K562 (cell line): ENCODE measurements around the gene SRPK3. TPM values are rescaled to one million over a fixed set of nuclear protein-coding genes. Genes with fewer than 3 reads are reported as not detected.
A peak's percentile ranks its signal among the peaks of the same experiment; 100 is the strongest.

Experiments
- ATAC-seq: fragments of 200-7000 bp; cut with Tn5 transposase; 3 replicates; pipeline ENCODE4 v1.9.1; 2020; ENCODE audit warnings: moderate library complexity
- BruUV-seq: library from RNA; stranded (reverse); fragments of 400-500 nt; replicated peaks from 2 replicates; lab custom pipeline; 2021; lab: Mats Ljungman, UMichigan
- CTCF ChIA-PET: fragments of 300-600 bp; formaldehyde crosslinking; extraction: SDS; loops from one replicate; lab custom pipeline; 2021; ENCODE audit warnings: low intra/inter-chr PET ratio; lab: Yijun Ruan, JAX
- POLR2A ChIA-PET: fragments of 300-600, 350-650 bp; sonication (Branson Sonifier 250); formaldehyde crosslinking; extraction: SDS; loops from one replicate; lab custom pipeline; 2021; ENCODE audit warnings: antibody characterized with exemption, inconsistent platforms; lab: Yijun Ruan, JAX
- DNase-seq, 4 experiments: peaks; one replicate each; pipeline versions ENCODE4 v3.0.0 to v3.0.0-alpha.2; 2011 to 2018; ENCODE audit warnings: low spot score in 3 of 4, mixed read lengths in 3 of 4; ENCODE audit errors: extremely low read depth in 1 of 4
- FAIRE-seq: peaks from 2 replicates; lab custom pipeline; 2011; peaks lifted over from hg19 to GRCh38; lab: Jason Lieb, UNC
- H2AFZ ChIP-seq: 2 replicates; pipeline ENCODE4 v1.6.0; 2011; ENCODE audit warnings: low read depth, low read length, control low read depth, inconsistent platforms
- H3K27ac ChIP-seq: fragments of 200-600 bp; 3 replicates; pipeline ENCODE4 v1.8.0; 2011; ENCODE audit warnings: low read depth, mild to moderate bottlenecking, control low read depth, inconsistent platforms, low read length, moderate library complexity, mixed read lengths; ENCODE audit errors: extremely low read depth
- H3K27me3 ChIP-seq, 2 experiments: fragments of 300-600 bp in 1 of 2; 2 replicates in 1 of 2; 3 replicates in 1 of 2; pipeline versions ENCODE4 v1.6.0 to v1.8.0; 2011; ENCODE audit warnings: inconsistent platforms in 2 of 2, low read length in 2 of 2, mild to moderate bottlenecking in 1 of 2, mixed read lengths in 1 of 2, moderate library complexity in 1 of 2; ENCODE audit not compliant: control insufficient read depth in 2 of 2, insufficient read depth in 2 of 2
- H3K36me3 ChIP-seq: fragments of 300-600 bp; 3 replicates; pipeline ENCODE4 v1.8.0; 2011; ENCODE audit warnings: mild to moderate bottlenecking, low read length, inconsistent platforms; ENCODE audit not compliant: control insufficient read depth, insufficient read depth
- H3K4me1 ChIP-seq, 2 experiments: fragments of 200-600 bp in 1 of 2; replicated peaks in 1 of 2; 2 replicates in 1 of 2; 3 replicates in 1 of 2; pipeline versions ENCODE4 v1.5.1 to v1.8.0; 2011; ENCODE audit warnings: inconsistent platforms in 2 of 2, low read length in 2 of 2, mild to moderate bottlenecking in 1 of 2, mixed read lengths in 1 of 2, moderate library complexity in 1 of 2; ENCODE audit not compliant: control insufficient read depth in 2 of 2, insufficient read depth in 2 of 2
- H3K4me2 ChIP-seq: 2 replicates; pipeline ENCODE4 v1.6.1; 2011; ENCODE audit warnings: low read length, control low read depth, inconsistent platforms, mixed read lengths; ENCODE audit not compliant: insufficient read depth
- H3K4me3 ChIP-seq: fragments of 200-600 bp; sonication (generic), shearing (Covaris generic); 2 replicates; pipeline ENCODE4 v1.5.1; 2016; ENCODE audit warnings: control low read depth, inconsistent platforms
- H3K79me2 ChIP-seq: fragments of 200-600 bp; 3 replicates; pipeline ENCODE4 v1.8.0; 2011; ENCODE audit warnings: low read length, inconsistent platforms; ENCODE audit not compliant: control insufficient read depth, insufficient read depth
- H3K9ac ChIP-seq, 2 experiments: 2 replicates each; pipeline versions ENCODE4 v1.6.0 to v1.6.1; 2011; ENCODE audit warnings: low read depth in 2 of 2, low read length in 2 of 2, control low read depth in 1 of 2, inconsistent platforms in 1 of 2, mild to moderate bottlenecking in 1 of 2, mixed read lengths in 1 of 2; ENCODE audit not compliant: insufficient read depth in 1 of 2
- H3K9me1 ChIP-seq: one replicate; pipeline ENCODE4 v1.6.0; 2011; ENCODE audit warnings: inconsistent platforms, mild to moderate bottlenecking, low read length, moderate library complexity; ENCODE audit not compliant: control insufficient read depth, insufficient read depth
- H3K9me3 ChIP-seq: replicated peaks from 2 replicates; pipeline ENCODE4 v1.5.1; 2011; ENCODE audit warnings: low read depth, low read length, inconsistent platforms; ENCODE audit not compliant: control insufficient read depth, insufficient read depth
- H4K20me1 ChIP-seq: replicated peaks from 2 replicates; pipeline ENCODE4 v1.6.1; 2011; ENCODE audit warnings: low read length, inconsistent platforms, mixed read lengths; ENCODE audit not compliant: control insufficient read depth, insufficient read depth
- ARID1B ChIP-seq: fragments of 450-650 bp; IDR thresholded peaks from 2 replicates; pipeline ENCODE4 v1.6.1; 2016; ENCODE audit warnings: antibody characterized with exemption, mild to moderate bottlenecking, inconsistent platforms
- BHLHE40 ChIP-seq: IDR thresholded peaks from 2 replicates; pipeline ENCODE4 v1.6.1; 2011; ENCODE audit warnings: low read length, improper control_type of control experiment
- DPF2 ChIP-seq: fragments of 450-650 bp; IDR thresholded peaks from 2 replicates; pipeline ENCODE4 v1.6.1; 2016
- HDAC2 ChIP-seq: fragments of 450-650 bp; IDR thresholded peaks from 2 replicates; pipeline ENCODE4 v1.6.1; 2016; ENCODE audit warnings: mild to moderate bottlenecking
- HMGN3 ChIP-seq: IDR thresholded peaks from 2 replicates; pipeline ENCODE4 v1.6.1; 2011; ENCODE audit warnings: borderline replicate concordance, low read depth, mild to moderate bottlenecking, mixed read lengths, low read length; ENCODE audit not compliant: insufficient read length; ENCODE audit errors: extremely low read depth
- NFIC ChIP-seq: fragments of 450-650 bp; IDR thresholded peaks from 2 replicates; pipeline ENCODE4 v1.6.1; 2017; ENCODE audit warnings: mild to moderate bottlenecking, inconsistent platforms
- NFIX ChIP-seq: fragments of 250-450 bp; sonication (Bioruptor Pico); IDR thresholded peaks from 2 replicates; pipeline ENCODE4 v1.4.0; 2020; ENCODE audit warnings: low read depth, mild to moderate bottlenecking, moderate library complexity
- NR4A1 ChIP-seq, 2 experiments: fragments of 250-450 bp in 1 of 2; fragments of 450-650 bp in 1 of 2; sonication (Bioruptor Pico) in 1 of 2; IDR thresholded peaks; 2 replicates each; pipeline versions ENCODE4 v1.4.0 to v1.6.1; 2016 to 2020; ENCODE audit warnings: mild to moderate bottlenecking in 2 of 2, missing compliant biosample characterization in 1 of 2, missing genetic modification characterization in 1 of 2, moderate library complexity in 1 of 2
- PREB ChIP-seq: sonication (generic); formaldehyde crosslinking; IDR thresholded peaks from 2 replicates; pipeline ENCODE4 v1.8.1; 2023; ENCODE audit warnings: mild to moderate bottlenecking, missing genetic modification reagents
- RAD21 ChIP-seq, 2 experiments: fragments of 250-450 bp in 1 of 2; fragments of 450-650 bp in 1 of 2; sonication (Bioruptor Pico) in 1 of 2; formaldehyde crosslinking in 1 of 2; IDR thresholded peaks in 1 of 2; conservative IDR thresholded peaks in 1 of 2; 2 replicates each; pipeline versions ENCODE4 v1.4.0 to v1.8.0; 2020 to 2022; ENCODE audit warnings: mild to moderate bottlenecking in 2 of 2, moderate library complexity in 1 of 2
- RBFOX2 ChIP-seq: fragments of 200-400 bp; formaldehyde crosslinking; IDR thresholded peaks from 2 replicates; pipeline ENCODE4 v1.6.1; 2017; ENCODE audit warnings: low read depth, mild to moderate bottlenecking, low read length, moderate library complexity
- RUNX1 ChIP-seq: sonication (generic); IDR thresholded peaks from 2 replicates; pipeline ENCODE4 v1.6.1; 2016; ENCODE audit warnings: antibody characterized with exemption, low read depth
- SUPT5H ChIP-seq: fragments of 450-650 bp; IDR thresholded peaks from 2 replicates; pipeline ENCODE4 v1.6.1; 2016
- TCF7 ChIP-seq: sonication (generic); IDR thresholded peaks from 2 replicates; pipeline ENCODE4 v1.6.1; 2016; ENCODE audit warnings: antibody characterized with exemption, borderline replicate concordance
- THRAP3 ChIP-seq: fragments of 450-650 bp; IDR thresholded peaks from 2 replicates; pipeline ENCODE4 v1.6.1; 2016; ENCODE audit warnings: mild to moderate bottlenecking, inconsistent platforms, borderline replicate concordance
- USF1 ChIP-seq: sonication (generic); formaldehyde crosslinking; IDR thresholded peaks from 2 replicates; pipeline ENCODE4 v1.9.0; 2022; ENCODE audit warnings: mild to moderate bottlenecking, missing genetic modification reagents
- ZBTB43 ChIP-seq: sonication (generic); formaldehyde crosslinking; IDR thresholded peaks from 2 replicates; pipeline ENCODE4 v1.8.0; 2023; ENCODE audit warnings: mild to moderate bottlenecking, missing genetic modification reagents
- ZBTB7A ChIP-seq: IDR thresholded peaks from 2 replicates; pipeline ENCODE4 v1.6.1; 2011; ENCODE audit warnings: low read depth, mild to moderate bottlenecking, low read length, moderate library complexity, borderline replicate concordance; ENCODE audit not compliant: control insufficient read depth
- ZNF140 ChIP-seq: fragments of 250-450 bp; sonication (Bioruptor Pico); IDR thresholded peaks from 2 replicates; pipeline ENCODE4 v1.8.0; 2021; ENCODE audit warnings: moderate library complexity, mild to moderate bottlenecking, inconsistent platforms
- WGBS: fragments of 100-300 bp; shearing (Covaris generic); methylation state at CpG from one replicate; pipeline ENCODE4 v1.1.6; 2016; ENCODE audit warnings: low coverage, mixed read lengths; ENCODE audit not compliant: insufficient coverage; ENCODE audit errors: missing lambda C conversion rate; 5-methylcytosine and 5-hydroxymethylcytosine counted together
- in situ Hi-C: fragments of 300-500 bp; cut with MboI; formaldehyde crosslinking; loops from 4 replicates; pipeline ENCODE4 v1.15.0; 2018; ENCODE audit warnings: inconsistent platforms, mixed read lengths
- intact Hi-C: fragments of 100-400 bp; cut with micrococcal nuclease; formaldehyde crosslinking; loops from 2 replicates; pipeline ENCODE4 v1.14.2; 2022
- polyA plus RNA-seq, 8 experiments: library from polyadenylated mRNA; depleted of rRNA in 4 of 8; stranded (reverse) in 5 of 8; unstranded in 3 of 8; fragments of >200 nt; fragmentation: Nextera tagmentation in 2 of 8; fragmentation: Illumina TruSeq in 1 of 8; extraction: Ambion mirVana in 2 of 8; extraction: Trizol in 1 of 8; gene quantifications; 2 replicates each; pipeline versions ENCODE4 v1.2.1 to v1.2.3, GENCODE V29; 2011 to 2014; ENCODE audit warnings: inconsistent platforms in 1 of 8, missing spikeins in 1 of 8
- total RNA-seq, 7 experiments: library from RNA; depleted of rRNA in 6 of 7; stranded (reverse); fragments of >200 nt in 6 of 7; fragmentation: Illumina TruSeq in 2 of 7; extraction: Trizol in 2 of 7; gene quantifications; 2 replicates each; pipeline versions ENCODE4 v1.2.1 to v1.2.3, GENCODE V29; 2011 to 2021; ENCODE audit warnings: low replicate concordance in 1 of 7

Gene SRPK3
- total and polyA plus RNA-seq, 9 of the 15 experiments (the other 6 are each of a cell fraction or from before 2014, with no cell fraction given): 0.01 to 0.09 (median 0.04) TPM; not detected in 2

- Histone ChIP-seq H2AFZ (peak overlapping the region; percentile 86), H3K9me1 (no peaks in the 10 kb centered on the region), H3K9ac (peak overlapping the region; percentile 92 to 96), H3K79me2 (peaks cover 14% of the 10 kb centered on the region), H3K27ac (peak overlapping the region; percentile 99), H3K36me3 (no peaks in the 10 kb centered on the region), H3K4me3 (peak overlapping the region; percentile 51), H3K27me3 (no peaks in the 10 kb centered on the region), H3K4me1 (peaks cover 15 to 83% of the 10 kb centered on the region in 2 experiments), H3K9me3 (no peaks in the 10 kb centered on the region), H3K4me2 (peak overlapping the region; percentile 87), H4K20me1 (no peaks in the 10 kb centered on the region)
- intact Hi-C loops: loop anchor here (5.0 kb wide), 1 partner anchor 161 kb away; the partner anchor contains the start of gene ARHGAP4
- DNase-seq (peak; percentile 71 to 91 (median 79)), FAIRE-seq (peak; percentile 92), ATAC-seq (peak; percentile 82)
- POLR2A ChIA-PET: interaction anchor here (0.6 to 0.7 kb wide), 3 partner anchors 35 to 780 kb away, joined by 3 to 4 read pairs (median 3); partner anchors contain the start of gene G6PD
- in situ Hi-C loops: no loop called here
- TSS peak; percentile 83 for BruUV-seq
- 0% methylated on average over 14 of the region's 21 CpGs for WGBS
- CTCF ChIA-PET: no interaction called here
- TF ChIP-seq THRAP3 (no peak), ZBTB7A (peak; percentile 99), PREB (CRISPR knock-in tag) (no peak), BHLHE40 (0 out of 2 replicates have a peak, but pooled peaks have one; percentile 22), SUPT5H (peak; percentile 73), RUNX1 (no peak), HDAC2 (peak; percentile 42; the same call in 1 of the 2 replicates), NFIX (CRISPR knock-in tag) (no peak), ZBTB43 (CRISPR knock-in tag) (no peak), RBFOX2 (peak; percentile 72), ZNF140 (CRISPR knock-in tag) (no peak), DPF2 (peak; percentile 76), NFIC (peak; percentile 37), NR4A1 (CRISPR knock-in tag; IDR thresholded peaks at IDR 0.05) (no peak), NR4A1 (tag; IDR thresholded peaks at IDR 0.05) (0 out of 2 replicates have a peak, but pooled peaks have one; percentile 52), HMGN3 (no peak), USF1 (CRISPR knock-in tag) (0 out of 2 replicates have a peak, but pooled peaks have one; percentile 11), RAD21 (CRISPR knock-in tag; conservative IDR thresholded peaks at IDR 0.05 in 1 of 2, IDR thresholded peaks at IDR 0.05 in 1 of 2) (peak in 1 of 2 experiments; percentile 18; a peak in 1 of 4 replicates), TCF7 (no peak), ARID1B (peak; percentile 56)
These were observed 14.6 kb upstream of the SRPK3 start for GRCh38 chrX:153766098-153766817.
